ENCODE data around the gene TBX6.
"Not testable (repeated sequence)": the region's sequence is repeated elsewhere in the genome, so short reads cannot be mapped to it uniquely, and the experiment has no call there.

The TBX6 gene

DNA sequence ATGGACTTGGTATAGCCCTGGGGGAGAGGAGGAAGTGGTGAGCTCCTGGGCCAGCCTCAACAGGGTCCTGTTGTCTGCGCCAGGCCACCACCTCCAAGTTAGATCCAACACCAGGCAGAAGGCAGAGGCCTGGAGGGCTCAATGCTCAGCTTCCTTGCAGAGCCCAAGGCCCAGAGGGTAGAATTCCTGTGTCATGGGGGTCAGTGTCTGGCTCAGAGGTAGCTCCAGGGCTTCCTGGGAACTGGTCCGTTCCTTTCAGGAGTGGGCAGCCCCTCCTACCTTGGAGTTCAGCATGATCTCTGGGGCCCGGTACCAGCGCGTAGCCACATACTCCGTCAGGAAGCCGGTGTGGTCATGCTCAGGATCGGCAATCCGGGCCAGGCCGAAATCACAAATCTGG is 26.0 kb upstream of the TBX6 start:
- no peak overlapping the region for H3K4me3 ChIP-seq (ENCODE audit: low read depth, low read length)
- TF ChIP-seq, protein P1, sequence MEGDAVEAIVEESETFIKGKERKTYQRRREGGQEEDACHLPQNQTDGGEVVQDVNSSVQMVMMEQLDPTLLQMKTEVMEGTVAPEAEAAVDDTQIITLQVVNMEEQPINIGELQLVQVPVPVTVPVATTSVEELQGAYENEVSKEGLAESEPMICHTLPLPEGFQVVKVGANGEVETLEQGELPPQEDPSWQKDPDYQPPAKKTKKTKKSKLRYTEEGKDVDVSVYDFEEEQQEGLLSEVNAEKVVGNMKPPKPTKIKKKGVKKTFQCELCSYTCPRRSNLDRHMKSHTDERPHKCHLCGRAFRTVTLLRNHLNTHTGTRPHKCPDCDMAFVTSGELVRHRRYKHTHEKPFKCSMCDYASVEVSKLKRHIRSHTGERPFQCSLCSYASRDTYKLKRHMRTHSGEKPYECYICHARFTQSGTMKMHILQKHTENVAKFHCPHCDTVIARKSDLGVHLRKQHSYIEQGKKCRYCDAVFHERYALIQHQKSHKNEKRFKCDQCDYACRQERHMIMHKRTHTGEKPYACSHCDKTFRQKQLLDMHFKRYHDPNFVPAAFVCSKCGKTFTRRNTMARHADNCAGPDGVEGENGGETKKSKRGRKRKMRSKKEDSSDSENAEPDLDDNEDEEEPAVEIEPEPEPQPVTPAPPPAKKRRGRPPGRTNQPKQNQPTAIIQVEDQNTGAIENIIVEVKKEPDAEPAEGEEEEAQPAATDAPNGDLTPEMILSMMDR (IDR thresholded peaks at IDR 0.05; ENCODE audit: low read depth, low read length): no peak

DNA sequence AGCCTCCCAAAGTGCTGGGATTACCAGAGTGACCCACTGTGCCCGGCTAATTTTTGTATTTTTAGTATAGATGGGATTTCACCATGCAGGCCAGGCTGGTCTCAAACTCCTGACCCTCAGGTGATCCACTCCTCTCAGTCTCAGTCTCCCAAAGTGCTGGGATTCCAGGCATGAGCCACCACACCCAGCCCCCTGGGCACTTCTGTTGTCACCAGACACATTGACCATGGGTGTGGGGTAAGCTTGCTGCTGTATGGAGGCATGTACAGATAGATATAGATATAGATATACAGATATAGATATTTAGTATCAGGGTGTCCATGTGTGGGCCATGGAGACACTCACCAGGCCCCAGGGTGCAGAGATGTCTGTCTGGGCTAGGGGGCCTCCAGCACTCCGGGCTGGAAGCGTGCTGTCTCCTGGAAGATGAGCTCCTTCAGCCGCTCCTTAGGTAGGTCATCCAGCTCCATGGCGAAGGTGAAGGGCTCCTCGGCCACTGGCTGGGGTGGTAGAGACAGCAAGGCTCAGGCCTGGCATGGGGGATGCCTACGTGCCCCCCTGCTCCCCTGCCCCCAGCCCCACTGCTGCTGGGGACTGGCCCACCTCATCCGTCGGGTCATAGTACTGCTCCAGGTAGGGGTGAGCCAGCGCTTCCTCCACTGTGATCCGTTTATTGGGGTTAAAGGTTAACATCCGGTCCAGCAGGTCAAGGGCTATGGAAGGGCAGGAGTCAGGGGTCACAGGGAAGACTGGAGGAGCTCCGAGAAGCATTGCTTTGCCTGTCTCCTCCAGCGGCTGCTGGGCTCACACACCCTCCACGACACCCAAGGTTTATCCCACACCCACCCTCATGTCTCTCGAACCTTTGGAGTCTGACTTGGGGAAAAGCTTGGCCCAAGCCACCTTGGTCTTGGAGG is 24.8 kb upstream of the TBX6 start:
- H3K4me3 ChIP-seq (ENCODE audit: low read depth, low read length): no peak overlapping the region
- TF ChIP-seq, protein P1 (IDR thresholded peaks at IDR 0.05; ENCODE audit: low read depth, low read length): no peak

DNA sequence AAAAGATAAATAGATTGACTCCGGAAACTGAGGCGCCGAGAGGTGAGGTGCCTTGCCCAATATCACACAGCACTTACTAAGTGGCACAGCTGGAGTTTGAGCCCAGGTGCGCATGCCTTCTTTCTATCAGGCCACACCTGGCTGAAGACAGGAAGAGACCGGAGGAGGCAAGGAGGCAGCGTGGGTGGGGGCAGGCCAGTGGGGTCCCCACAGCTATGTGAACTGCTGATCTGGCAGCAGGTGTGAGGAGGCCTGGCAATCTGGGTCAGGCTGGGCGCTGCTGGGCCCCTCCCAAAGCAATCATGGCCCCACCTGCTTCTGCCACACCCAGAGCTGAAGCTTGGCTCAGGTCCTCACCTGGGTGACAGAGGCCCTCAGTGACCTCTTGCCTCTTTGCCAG is 23.5 kb upstream of the TBX6 start:
- no peak overlapping the region for H3K4me3 ChIP-seq (ENCODE audit: low read depth, low read length)
- TF ChIP-seq, protein P1 (IDR thresholded peaks at IDR 0.05; ENCODE audit: low read depth, low read length): no peak

DNA sequence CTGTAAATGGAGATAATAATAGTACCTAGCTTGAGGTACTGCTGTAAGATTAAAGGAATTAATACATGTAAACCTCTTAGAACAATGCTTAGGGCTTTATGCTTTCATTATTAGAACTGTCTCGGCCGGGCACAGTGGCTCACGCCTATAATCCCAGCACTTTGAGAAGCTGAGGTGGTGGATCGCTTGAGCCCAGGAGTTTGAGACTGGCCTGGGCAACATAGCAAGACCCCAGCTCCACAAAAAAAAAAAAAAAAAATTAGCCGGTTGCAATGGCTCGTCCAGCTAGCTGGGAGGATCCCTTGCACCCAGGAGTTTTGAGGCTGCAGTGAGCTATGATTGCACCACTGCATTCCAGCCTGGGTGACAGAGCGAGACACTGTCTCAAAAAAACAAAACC is 23.1 kb upstream of the TBX6 start:
- H3K4me3 ChIP-seq (ENCODE audit: low read depth, low read length): not testable (repeated sequence)

DNA sequence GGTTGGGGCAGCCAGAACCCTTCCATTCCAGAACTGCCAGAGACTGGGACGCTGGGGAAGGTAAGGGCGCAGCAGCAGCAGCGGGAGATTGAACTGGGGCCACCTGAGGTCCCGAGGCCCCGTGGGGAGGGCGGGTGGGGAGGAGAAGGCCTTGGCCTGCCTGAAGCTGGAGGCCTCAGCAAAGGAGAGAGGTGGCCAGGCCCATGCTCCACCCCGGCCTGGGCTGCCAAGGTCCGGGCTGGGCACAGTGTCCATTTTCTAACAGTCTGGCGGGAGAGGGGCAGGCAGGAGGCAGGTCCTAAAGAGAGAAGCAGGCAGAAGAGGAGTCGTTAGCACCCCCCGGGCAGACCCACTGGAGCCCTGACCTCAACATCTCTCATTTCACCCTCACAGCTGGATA is 22.7 kb upstream of the TBX6 start:
- TF ChIP-seq, protein P1 (IDR thresholded peaks at IDR 0.05; ENCODE audit: low read depth, low read length): no peak
- H3K4me3 ChIP-seq (ENCODE audit: low read depth, low read length): no peak overlapping the region

DNA sequence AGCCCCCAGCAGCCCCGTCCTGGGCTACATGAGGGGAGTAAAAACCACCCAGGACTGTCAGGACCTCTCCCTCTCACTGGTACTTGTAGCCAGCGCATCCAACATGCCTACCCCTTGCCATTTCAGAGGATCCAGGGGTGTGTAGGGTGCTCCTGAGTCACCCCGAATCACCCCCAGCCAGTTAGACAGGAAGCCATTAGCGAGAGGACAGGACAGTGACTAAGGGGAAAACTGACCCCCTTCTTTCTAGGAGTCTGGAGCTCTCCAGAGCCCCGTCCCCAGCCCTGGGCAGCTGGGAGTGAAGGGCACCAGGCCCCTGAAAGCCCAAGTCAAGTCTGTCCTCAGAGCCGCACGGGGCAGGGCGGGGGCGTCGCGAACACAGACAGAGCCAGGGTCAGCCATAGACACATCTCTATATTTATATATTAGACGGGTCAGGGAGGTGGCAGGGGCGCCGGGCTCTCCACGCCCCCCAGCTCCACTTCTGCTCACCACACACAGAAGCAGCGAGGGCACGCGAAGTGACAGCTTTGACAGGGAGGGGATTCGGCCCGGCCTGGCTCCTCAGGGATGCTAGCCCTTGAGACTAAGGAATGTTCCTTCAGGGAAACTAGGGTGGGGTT is 22.1 kb upstream of the TBX6 start:
- TF ChIP-seq, protein P1 (IDR thresholded peaks at IDR 0.05; ENCODE audit: low read depth, low read length): no peak
- H3K4me3 ChIP-seq (ENCODE audit: low read depth, low read length): no peak overlapping the region

DNA sequence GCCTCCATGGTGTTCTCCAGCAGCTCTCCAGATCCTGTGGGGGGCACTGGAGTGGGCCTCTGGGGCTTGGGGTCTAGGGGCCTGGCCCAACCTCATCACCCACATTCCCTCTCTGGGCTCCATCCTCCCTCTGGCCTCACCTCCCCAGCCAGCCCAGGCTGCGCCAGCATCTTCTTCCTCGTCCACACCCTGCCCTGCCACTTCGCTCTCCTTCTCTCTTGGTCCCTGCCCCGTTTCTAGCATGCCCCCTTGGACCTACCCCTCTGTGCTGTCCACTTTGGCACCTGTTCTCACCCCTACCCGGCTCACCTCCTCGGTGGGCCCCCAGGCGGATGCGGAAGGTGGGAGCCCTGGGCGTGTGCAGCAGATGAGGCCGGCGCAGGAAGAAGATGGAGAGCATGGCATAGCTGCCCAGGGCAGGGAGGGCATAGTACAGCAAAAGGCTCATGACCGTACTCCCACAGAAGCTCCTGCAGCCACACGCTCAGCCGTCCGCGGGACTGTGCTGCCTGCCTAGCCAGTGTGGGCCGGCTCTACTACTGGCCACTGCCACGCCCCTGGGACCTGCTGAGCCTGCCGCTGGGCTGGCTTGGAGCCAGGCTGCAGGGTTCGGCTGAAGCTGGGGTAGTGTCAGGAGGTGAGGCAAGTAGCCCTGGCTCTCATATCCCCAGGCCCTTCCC is 21.4 kb upstream of the TBX6 start, which contains the start of gene GDPD3:
GDPD3 (minus strand) TSS at position 507 of the 680 bp plus-strand sequence; CDS start at position 448, 59 bp downstream.
- TF ChIP-seq, protein P1 (IDR thresholded peaks at IDR 0.05; ENCODE audit: low read depth, low read length): no peak
- no peak within 1 kb of the TSS for H3K4me3 ChIP-seq (ENCODE audit: low read depth, low read length)

Data from WI38 (cell line).